ENCODE data around the gene EDNRA.
"Not testable (repeated sequence)": the region's sequence is repeated elsewhere in the genome, so short reads cannot be mapped to it uniquely, and the experiment has no call there.

The EDNRA gene

DNA sequence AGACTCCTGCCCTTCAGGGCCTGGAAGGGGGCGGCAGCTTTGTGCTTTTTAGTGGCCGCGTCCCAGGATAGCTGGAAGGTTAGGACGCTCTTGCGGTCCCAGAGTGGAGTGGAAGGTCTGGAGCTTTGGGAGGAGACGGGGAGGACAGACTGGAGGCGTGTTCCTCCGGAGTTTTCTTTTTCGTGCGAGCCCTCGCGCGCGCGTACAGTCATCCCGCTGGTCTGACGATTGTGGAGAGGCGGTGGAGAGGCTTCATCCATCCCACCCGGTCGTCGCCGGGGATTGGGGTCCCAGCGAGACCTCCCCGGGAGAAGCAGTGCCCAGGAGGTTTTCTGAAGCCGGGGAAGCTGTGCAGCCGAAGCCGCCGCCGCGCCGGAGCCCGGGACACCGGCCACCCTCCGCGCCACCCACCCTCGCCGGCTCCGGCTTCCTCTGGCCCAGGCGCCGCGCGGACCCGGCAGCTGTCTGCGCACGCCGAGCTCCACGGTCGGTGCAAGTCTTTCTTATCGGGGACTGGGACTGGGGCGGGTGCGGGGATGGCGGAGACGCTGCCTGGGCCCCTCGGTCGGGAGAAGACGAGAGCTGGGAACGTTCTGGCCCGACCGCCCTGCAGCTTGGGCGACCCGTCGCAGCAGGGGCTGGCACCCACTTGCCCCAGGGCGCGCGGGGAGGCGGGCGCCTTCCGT lies at the start of gene EDNRA:
Gene EDNRA, plus strand, starts transcription at position 207 of the 686 bp plus-strand sequence. CDS start 4,585 bp downstream, outside the sequence.
- DNase-seq (ENCODE audit: low spot score): no peak

DNA sequence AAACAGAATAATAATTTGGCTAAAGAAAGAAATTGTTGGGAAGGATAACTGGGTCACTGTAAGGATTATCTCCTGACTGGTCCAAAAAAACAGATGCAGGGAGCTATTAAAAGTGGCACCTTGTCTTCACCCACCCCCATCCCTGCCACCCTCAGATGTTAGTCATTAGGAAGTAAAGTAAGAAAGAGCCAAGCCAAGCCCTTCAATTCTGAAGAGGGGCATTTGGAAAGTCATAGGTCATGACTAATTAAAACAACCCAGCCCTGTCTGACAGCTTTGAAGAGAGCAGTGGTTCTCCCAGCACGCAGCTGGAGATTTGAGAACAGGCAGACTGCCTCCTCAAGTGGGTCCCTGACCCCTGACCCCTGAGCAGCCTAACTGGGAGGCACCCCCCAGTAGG lies 46.5 kb upstream of the EDNRA start:
- not testable (repeated sequence) for DNase-seq (ENCODE audit: low spot score)

DNA sequence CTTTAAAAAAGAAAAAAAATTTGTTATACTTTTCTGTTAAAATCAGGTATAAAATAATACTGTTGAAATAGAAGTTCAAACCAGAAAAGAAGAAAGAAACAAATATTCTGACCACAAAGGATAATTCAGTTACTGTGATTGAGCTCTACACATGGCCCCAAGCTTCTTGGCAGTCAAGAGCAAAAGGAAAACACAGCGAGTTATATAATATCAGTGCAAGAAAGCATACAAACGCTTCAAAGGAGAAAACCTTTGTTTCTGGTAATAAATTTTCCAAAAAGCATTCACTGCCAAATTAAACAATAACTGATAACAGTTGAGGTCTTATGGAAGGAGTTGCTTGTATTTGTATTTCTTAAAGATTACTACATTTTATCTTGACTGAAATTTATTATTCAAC lies 40.5 kb upstream of the EDNRA start:
- DNase-seq (ENCODE audit: low spot score): no peak

DNA sequence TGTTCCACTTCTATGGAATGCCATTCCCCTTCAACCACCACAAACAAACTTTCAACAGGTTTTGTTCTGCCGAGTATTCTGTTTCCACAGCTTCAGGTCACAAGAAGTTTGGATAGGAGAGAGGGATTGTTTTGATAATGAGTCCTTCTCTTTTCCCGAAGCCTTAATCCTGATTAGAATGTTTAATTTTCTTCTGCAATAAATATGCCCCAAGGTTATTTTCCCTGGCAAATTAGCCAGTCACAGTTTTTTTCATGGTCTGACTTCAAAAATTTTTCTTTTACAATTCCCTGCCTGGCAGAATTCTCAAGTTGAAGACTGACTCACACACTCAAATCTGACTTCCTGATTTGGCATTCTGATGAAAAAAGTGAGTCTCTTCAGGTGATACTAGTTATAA lies 33.1 kb upstream of the EDNRA start:
- DNase-seq (ENCODE audit: low spot score): no peak

DNA sequence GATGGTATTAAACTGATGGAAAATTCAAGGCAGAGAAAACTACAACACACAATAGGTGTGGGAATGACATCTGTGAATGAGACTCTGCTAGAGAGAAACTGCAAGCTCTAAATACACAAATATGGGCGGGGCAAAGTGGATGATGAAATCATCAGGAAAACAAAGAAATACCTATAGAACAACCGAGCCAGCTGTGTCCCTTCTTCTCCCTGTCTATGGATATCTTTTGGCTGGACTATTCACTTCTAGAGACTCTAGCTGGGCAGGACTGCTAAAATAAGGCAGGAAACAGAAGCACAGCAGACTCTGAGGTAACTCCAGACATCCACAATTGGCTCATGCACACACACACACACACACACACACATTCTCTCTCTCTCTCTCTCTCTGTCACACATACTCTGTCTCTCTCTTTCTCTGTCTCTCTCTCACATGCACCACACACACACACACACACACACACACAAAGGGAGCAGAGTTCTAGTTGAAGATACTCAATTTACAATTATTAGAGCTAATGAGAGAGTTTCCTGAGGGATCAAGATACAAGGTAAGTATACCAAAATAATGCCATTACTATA lies 27.2 kb upstream of the EDNRA start:
- no peak for DNase-seq (ENCODE audit: low spot score)

DNA sequence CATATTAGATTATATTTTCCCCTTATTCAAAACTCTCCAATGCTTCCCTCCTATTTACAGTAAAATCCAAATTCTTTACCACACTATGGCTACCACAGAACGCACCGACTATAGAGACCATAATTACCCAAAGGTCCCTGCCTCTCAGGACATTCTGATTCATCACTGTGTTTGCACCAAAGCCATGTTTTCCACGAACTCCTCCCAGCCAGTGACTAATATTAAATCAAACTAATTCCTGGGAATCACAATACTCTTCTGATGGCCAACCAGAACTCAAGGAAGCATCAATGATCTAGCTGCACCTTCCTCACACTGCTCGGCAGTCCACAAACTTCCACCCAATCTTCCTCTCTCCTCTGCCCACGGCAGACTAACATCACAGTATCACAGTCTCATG lies 24.2 kb upstream of the EDNRA start:
- no peak for DNase-seq (ENCODE audit: low spot score)

DNA sequence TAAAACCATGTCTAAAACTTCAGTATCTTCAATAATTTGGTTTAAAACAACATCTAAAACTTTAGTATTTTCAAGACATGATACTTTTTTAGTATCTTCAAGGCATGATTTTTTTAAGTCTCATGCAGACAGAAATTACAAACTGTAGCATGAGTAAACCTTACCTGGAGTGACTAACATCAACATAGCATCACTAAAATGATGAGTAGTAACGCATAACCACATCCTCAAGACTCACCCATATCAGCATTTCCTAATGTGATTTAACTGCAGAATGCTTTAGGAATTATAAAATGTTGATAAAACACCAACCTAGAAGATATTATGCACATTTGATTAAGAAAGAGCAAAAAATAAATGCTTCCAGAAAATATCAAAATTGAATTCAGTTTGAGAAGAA lies 19.7 kb upstream of the EDNRA start:
- no peak for DNase-seq (ENCODE audit: low spot score)

DNA sequence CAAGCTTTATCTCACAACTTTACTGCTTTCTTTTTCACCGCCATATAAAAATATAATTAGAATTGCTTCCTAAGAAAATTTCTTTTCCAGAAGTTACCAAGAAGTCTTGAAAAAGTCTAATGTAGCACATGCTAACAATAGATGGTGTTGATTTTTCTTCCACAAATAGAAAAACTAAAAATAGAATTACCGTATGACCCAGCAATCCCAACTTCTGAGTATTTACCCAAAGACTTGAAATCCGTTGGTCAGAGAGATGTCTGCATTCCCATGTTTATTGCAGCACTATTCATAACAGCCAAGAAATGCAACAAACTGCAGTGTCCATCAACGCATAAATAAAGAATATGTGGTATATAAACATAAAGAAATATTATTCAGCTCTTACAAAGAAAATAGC lies 17.8 kb upstream of the EDNRA start:
- no peak for DNase-seq (ENCODE audit: low spot score)

DNA sequence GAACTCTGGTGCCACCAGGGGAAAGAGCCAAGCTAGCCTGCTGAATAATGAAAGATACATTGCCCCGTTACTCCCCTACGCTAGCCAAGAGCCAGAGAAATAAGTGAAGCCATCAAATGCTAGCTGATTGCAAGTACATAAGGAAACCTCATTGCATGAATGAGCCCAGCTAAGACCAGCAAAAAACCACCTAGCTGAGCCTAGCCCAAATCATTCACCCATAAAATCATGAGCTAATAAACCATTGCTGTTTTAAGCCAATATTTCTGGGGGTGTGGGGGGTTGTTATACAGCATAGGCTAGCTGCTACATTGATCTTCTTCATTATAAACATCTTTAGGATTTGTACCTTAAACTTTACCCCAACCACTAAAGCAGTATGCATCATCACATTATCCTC lies 15.4 kb upstream of the EDNRA start:
- DNase-seq (ENCODE audit: low spot score): no peak

DNA sequence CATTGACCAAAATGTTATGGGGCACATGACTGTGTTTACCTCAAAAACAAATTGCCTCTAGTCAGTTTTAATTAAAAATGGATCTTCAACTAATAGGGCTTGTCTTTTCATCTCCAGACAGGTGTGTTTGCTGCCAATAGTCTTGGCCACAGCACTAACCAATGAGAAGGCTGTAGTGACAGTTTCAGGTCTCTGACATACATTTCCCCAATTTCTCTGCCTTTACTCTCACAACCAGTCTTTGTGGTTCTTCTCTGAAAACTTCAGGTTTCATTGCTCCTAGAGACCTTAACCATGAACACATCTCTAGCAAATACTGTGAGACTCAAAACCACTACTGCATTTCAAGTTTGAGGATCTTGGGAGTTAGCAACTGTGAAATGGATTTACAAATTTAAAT lies 3.5 kb upstream of the EDNRA start:
- DNase-seq (ENCODE audit: low spot score): no peak

DNA sequence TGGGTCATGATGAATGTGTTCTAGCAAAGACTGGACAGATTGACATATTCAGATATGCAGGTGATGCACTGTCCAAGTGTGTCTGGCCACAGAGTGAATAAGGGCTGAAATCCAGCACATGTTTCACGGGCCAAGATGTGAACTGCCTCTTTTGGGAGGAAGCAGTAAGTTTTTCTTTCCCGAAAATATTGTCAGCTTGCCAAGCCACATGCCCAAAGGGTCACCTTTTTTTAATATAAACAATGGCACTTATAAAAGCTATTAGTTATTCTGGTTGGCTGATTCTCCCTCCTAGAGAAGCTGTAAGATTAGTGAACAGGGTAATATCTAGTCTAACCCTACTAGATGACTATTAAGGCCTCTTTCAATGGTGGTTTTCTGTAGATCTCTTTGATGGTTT lies 1.5 kb upstream of the EDNRA start:
- DNase-seq (ENCODE audit: low spot score): no peak

DNA sequence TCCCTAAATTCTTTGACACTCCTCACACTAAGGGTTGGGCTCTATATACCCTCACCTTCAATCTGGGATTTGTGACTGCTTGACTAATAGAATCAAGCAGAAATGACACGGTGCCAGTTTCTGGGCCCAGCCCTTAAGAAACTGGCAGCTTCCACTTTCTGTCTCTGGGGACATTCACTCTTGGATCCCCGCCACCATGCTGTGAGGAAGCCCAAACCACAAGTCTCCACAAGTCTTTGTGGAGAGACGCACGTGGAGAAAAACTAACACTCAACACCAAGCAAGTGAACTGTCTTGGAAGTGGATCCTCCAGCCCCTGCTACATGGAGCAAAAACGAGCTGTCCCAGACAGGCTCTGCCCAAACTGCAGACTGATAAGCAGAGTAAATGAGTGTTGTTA lies 1.1 kb upstream of the EDNRA start:
- no peak for DNase-seq (ENCODE audit: low spot score)

DNA sequence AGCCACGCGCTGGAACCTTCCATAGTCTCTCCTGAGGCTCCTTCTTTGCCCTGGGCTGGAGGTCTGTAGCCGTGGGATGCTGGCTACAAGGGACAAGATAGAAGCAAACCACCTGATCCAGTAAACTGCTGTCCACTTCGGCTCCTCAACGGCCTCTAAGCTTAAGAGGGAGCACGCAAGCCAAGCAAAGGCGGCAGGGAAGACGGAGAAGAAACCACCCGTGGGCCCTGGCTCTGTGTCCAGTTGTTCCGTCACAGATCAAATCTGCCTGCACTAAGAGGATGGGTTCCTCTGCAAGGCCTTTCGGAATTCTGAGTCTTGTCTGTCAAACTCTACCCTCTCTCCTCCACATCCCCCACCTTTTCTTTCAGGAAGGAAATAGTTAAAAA lies 401 bp upstream of the EDNRA start:
- no peak for DNase-seq (ENCODE audit: low spot score)

DNA sequence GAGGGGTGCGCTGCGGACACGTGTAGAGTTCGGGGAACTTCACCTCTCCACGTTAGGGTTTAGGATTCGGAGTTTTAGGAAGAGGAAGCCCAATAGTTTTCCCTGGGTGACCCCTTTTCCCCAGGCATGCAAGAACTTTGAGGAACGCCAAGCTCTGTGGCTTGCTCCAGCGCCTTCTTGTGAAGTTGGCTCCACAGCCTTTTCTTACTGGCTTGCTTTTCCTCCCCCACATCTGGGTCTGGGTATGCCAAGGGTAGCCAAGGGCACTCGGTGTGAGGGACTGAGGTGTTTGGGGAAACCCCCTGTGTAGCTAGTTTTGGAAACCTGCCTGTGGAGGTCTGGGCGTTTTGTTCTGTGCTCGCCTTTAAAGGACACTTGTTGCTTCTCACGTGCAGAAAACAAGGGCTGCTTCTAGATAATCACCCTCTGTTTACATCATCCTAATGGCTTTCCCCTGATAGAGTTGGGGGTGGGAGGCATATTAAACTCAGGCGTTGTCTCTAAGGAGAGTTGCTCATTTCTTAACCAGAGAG lies 746 bp downstream of the EDNRA start:
- DNase-seq (ENCODE audit: low spot score): no peak

DNA sequence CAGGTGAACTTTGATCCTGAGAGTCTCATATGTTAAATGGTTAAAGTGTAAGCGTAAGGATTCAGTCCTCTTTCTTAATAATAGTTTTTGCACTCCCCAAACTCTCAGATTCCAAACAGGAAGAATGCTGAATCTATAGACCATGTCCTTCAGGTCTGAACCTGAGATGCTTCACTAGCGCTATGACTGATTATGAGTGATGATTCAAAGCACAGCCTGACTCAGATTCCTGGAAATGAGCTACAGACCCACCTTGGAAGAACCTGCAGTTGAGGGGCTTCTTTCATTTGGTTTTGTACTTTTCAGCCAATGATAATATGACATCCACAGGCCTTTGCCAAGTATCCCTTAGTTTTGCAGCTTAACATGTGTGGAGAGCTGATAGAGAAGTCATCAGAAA lies 1.4 kb downstream of the EDNRA start:
- no peak for DNase-seq (ENCODE audit: low spot score)

DNA sequence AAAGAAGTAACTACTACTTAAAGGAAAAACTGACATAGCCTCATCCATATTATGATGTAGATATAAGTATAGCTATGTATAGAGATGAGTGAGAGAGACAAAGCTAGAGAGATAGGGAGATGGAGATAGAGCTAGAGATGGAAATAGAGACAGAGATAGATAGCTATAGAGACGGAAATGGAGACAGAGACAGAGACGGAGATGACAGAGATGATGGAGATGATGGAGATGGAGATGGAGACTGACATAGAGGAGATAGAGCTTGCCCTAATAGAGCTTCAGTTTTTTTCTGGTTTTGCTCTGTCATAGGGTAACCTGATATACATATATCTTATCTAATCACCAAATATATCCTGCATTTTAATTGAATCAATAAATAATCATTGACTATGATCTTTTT lies 4.3 kb downstream of the EDNRA start:
- no peak for DNase-seq (ENCODE audit: low spot score)

DNA sequence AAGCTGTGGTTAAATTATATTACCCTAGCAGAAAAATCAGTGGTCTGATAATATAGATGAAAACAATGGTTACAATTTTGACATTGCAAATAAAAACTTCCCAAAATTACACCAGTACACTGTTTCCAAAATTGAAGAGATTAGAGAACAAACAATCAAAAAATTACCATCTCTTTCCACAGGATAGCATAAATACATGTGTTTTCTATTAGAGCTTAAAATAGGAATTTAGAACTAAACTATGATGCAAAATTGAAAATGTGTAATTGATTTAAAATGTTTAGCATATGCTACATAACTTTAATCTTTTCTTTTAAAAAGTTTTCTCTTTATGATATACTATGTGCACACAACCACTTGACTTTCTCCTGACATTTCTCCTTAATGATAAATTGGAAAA lies 6.7 kb downstream of the EDNRA start:
- DNase-seq (ENCODE audit: low spot score): no peak

DNA sequence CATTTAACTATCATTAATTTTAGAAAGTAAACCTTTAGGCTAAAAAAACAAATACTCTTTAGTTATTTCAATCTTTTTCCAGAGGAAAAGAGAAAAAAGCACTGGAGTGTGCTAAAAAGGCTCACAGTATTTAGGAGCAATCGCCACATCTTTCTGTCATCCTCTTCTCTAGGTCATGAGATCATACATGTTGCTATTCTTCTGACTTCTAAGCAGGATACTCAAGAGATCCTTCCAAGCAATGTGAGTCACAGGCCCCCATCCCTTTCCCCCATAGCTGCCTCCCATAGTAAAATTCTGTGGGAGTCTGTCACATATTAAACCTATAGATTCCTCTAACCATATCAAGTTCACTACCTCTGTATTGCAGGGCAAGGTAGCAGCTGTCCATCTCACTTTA lies 7.7 kb downstream of the EDNRA start:
- DNase-seq (ENCODE audit: low spot score): no peak

DNA sequence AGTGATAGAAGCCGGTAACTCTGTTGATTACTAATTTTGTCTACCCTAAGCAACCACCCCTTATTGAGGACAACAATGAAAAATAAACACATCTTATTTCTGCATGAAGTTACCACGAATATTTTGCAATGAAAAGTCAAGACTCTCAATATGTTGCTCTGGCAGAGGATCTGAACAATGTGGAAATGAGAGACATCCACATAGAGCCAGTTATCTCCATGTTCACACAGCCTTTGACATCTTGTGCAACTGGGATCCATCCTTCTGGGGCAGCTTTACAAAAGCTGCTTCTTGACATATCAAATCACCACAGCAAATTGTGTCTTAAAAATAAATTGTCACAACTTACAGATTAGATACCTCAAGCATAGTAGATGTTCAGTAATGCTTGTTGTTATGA lies 10.2 kb downstream of the EDNRA start:
- no peak for DNase-seq (ENCODE audit: low spot score)

DNA sequence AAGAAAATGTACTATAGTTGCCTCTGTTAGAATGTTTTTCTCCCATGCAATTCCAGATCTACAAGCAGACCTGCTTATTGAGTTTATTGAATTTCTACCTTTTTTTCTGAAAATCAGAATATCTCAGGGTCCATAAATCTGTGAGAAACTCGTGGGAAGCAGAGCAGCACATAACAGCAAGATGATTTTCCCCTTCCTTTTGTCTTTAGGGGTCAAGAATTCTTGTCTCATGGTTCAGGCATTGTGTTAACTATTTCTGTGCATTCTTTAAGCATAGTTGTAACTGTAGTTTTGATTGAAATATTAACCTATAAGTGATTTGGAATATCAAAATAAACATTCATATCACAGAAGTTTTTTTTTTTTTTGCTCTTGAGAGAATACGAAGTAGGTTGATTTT lies 11.4 kb downstream of the EDNRA start:
- DNase-seq (ENCODE audit: low spot score): no peak

DNA sequence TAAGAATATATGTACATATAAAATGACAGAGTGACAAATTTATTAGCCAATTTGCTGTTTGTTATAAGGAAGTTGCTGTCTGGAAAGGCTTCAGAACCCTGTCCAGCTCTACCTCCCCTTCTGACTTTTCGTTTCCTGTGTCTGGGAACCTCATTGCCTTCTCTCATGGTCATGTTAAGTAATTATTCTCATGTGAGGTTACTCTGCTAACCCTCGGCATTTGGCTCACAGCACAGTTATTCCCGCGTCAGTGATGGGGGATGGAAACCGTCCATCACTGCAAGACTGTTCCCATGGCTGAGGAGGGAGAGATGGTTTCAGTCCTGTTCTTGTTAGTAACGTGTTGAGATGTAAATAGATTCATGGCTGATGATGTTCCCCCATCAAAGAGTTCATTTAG lies 11.9 kb downstream of the EDNRA start:
- no peak for DNase-seq (ENCODE audit: low spot score)

DNA sequence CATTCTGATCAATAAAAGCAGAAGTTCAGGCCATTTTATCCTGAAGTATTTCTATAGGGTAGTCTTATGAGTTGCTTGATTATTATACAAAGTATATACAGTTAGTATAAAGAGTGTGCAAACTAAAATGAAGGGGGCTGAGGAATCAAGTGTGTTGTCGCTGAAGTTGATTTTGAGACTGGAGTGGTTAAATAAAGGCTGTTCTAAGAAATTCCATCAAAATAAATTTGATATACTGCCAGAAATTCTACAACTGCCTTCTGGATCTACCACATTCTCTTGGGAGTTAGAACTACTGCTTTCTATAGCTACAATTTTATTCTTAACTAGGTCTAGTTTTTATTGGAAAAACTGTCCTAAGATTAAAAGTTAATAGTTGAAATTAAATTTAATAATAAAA lies 12.4 kb downstream of the EDNRA start:
- DNase-seq (ENCODE audit: low spot score): no peak

DNA sequence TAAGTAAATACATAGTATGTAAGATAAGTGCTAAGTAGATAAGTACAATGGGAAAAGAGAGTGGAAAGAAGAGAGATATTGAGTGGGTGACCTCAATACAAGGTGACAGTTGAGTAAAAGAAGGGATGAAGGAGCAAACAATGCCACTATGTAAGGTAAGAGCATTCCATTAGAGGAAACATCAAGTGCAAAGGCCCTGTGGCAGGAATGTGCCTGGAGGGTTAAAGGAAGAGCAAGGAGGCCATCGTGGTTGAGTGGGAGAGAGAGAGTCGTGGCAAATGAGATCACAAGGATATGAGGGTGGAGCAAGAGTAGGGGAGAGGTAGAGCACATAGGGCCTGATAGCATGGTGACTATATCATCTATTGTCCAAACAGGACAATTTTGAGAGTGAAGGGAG lies 13.4 kb downstream of the EDNRA start:
- DNase-seq (ENCODE audit: low spot score): no peak

DNA sequence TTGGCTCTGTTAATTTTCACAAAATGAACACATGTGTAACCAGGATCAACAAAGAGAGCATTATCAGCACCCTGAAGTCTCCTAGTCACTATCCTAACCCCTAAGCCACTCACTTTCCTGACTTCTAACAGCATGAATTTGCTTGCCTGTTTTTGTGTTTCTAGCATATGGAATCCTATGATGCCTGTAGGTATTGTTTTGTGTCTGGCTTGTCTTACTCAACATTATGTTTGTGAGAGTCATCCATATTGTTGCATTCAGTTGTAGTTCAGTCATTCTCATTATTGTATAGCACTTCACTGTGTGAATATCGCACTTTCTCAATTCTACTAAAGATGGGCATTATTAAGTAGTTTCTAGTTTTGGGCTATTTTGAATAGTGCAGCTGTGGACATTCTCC lies 15.6 kb downstream of the EDNRA start:
- DNase-seq (ENCODE audit: low spot score): no peak
